Measurements from ENCODE around the gene CACNA1H.

Gene CACNA1H

DNA sequence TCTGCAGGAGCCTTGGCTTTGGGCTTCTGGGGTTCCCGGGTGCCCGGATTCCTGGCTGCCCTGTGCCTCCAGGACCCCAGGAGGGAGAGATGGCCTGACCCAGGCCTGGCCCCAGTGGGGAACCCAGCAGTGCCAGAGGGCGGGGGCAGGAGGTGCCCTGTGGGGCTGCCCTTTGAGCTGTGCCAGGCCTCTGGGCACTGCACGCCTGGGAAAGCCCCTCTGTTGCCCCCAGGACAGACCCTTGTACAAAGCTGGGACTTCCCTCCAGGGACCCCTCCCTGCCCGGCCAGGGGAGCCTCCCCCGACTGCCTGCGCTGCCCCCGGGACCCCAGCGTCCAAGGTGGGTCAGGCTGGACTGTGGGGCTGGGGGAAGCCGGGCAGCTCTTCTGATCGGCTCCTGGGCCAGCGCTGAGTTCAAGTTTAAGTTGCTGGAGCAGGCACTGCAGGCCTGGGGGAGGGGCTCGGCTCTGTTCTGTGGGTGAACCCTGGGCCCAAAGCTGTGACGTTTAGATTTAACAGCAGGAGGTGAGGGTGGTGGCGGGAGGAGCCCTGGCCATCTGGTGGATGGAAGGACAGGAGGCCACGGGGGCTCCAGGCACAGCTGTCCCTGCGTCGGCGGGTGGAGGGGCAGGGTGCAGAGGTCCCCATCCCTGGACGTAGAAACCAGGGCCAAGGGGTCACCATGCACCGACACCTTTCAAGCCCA, 29.2 kb upstream of the CACNA1H start:
- no peak for DNase-seq

GRCh38 chr16:1124291-1124690, 28.6 kb upstream of the CACNA1H start:
- no peak for DNase-seq

DNA sequence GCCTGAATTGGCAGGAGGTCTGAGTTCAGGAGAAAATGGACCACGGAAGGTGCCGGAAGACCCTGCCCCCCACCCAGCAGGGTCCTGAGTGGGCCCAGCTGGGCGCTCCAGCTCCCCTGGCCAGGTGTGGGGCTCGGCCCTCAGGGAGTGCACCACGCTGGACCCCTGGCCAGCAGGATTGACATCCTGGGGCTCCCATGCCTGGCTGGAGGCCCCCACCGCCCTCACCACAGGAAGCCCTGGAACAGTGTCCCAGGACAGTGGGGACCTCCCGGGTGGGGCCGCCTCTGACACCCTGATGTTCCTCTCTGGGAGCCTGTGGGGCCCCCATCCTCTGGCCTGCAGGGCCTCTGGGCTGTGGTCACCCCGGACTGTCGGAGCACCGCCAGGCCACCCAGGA, 28.1 kb upstream of the CACNA1H start:
- DNase-seq, result no peak

DNA sequence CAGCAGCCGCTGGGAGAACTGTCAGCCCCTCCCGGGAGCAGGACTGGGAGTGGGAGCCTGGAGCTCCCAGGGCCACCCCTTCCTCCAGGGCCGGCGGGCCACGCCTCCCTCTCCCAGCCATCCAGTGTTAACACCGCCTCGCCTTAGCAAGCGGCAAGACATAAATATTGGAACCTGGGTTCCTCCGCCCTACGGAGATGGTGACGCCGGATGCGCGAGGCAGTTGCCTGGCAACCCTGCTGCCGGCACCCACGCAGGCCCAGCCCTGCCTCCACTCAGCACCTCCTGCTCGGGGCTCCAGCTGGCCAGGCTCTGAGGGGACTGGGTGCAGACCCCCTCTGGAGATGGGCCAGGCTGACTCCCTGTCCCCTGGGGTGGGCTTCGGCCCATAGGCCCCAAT, 27.4 kb upstream of the CACNA1H start:
- no peak for DNase-seq

DNA sequence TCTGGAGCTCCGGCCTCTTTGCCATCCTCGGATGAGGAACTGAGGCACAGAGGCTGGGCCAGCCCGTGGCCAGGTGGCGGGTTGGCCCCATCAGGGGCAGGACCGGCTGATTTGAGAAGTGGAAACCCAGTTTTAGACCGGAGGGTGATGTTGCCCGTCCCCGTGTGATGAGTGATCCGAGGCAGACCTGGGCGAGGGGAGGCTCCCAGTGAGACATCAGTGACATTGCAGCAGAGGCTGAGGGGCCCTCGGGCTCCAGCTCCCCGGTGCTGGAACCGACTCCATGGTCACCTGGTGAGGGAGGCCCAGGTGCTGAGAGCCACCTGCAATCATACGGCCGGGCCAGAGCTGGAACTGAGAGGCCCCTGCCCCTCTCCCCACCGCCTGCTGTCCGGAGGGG, 26.9 kb upstream of the CACNA1H start:
- DNase-seq, result no peak

DNA sequence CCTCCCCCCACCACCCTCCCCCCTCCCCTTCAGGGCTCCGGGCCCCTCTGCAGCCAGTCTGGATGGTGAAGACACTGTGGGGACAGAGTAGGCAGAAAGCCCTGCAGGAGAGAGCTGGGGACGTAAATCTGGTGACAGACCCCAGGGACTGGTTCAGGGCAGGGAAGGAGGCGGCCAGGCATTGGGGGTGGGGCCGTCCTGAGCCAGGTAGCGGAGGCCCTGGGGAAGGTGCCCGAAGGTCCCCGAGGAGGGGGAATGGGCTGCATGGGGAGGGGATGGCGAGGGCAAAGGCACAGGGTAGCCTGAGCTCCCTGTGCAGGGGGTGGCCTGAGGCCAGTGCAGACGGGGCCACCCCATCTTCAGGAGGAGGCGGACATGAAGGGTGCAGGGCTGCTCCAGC, 26.3 kb upstream of the CACNA1H start:
- no peak for DNase-seq

DNA sequence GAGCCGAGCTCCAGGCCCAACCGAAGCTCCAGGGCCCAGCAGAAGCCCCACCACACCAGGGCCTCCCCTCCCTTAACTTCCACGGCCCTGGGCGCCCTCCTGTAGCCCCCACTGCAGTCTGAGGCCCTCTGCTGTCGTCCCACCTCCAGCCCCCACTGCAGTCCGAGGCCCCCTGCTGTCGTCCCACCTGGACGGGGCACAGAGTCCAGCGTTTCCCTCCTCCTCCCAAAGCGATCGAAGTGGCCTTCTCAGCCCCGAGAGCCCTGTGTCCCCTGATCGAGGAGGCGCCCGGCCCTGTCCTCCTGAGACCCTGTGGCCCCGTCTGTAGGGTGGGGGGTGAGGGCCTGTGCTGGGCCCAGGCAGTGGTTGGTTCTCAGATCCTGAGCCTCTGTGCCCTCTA, 25.8 kb upstream of the CACNA1H start:
- DNase-seq, result no peak

DNA sequence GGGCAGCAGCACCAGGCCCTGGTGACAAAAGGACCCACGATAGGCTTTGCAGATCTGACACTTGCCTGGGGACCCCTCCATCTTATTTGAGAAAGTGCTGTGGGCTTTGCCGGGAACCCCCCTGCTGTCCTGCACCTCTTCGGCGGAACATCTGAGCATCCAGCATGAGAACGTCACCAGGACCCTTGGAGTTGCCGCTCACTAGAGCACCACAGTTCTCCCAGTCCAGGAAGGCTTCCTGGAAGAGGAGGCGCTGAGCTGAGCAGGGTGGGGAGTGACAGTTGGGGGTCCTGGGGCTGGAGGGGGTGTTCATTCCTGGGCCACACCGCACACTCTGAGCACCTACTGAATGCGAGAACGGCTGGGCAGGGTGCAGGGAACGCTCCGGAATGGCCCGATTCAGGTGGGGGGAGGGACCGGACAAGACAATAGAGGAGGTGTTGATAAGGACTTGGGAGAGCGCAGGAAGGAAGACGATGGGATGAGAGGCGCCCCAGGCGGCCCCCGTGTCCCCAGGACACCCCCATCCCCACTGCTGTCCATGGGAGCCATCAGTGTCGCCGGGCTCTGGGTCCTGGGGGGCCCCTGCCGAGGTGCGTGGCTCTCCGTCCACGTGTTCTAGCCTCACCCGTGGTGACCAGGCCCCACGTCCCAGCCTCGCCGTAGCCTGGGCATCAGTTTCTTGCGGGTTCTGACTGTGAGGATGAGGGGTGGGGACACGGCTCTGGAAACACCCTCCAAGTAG, 24.8 kb upstream of the CACNA1H start:
- DNase-seq, result no peak

DNA sequence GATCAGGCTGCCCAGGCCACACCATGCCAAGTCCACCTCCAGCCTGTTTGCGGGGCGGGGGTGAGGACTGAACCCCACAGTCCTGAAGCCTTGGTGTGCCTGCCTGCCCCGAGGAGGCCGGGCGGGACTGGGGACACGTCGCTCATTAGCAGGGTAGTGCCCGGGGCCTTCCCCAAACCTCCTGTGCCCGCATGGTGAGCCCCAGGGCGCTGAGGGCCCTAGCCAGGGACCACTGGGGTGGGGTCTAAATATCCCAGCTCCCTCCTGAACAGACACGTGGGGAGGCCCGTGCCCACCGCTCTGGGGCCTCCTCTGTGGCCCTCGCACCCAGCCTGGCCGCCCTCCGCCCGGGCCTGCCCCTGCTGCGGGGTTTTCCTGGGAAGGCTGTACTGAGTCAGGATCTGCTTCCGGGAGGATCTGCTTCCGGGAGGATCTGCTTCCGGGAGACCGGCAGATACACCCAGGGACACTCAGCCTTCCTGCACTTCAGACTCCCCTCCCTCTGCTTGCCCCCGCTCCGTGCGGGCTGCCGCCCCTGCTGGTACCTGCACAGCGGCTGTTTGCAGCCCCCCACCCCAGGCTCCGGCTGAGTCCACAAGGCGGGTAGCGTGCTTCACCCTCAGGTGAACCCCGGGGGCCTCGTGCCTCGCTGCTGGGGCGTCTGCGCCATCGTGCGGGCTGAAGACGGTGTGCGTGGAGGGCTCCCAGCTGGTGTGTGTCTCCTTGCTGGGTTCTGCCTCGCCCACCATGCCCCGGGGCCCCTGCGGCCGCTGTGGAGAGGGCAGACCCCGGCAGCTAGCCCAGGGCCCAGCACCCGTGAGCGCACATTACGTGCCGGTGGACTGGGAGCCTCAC, 23.6 kb upstream of the CACNA1H start:
- no peak for DNase-seq

DNA sequence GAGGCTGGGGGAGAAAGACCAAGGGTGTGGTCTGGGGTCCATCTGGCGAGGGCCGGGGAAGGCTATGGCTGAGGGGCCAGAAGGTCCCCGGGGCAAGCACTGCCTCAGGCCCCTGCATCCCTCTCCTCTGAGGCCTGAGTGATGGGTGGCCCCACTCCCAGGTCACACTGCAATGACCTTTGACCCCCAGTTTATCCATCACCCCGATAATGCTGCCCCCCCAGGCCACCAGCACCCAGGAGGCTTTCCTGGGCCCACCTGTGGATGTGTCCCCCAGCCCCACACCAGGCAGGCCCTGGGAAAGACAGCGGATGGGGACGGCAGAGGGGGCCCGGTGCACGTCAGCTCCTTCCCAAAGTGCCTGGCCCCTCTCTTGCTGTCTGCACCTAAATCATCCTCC, 22.5 kb upstream of the CACNA1H start:
- DNase-seq, result no peak

DNA sequence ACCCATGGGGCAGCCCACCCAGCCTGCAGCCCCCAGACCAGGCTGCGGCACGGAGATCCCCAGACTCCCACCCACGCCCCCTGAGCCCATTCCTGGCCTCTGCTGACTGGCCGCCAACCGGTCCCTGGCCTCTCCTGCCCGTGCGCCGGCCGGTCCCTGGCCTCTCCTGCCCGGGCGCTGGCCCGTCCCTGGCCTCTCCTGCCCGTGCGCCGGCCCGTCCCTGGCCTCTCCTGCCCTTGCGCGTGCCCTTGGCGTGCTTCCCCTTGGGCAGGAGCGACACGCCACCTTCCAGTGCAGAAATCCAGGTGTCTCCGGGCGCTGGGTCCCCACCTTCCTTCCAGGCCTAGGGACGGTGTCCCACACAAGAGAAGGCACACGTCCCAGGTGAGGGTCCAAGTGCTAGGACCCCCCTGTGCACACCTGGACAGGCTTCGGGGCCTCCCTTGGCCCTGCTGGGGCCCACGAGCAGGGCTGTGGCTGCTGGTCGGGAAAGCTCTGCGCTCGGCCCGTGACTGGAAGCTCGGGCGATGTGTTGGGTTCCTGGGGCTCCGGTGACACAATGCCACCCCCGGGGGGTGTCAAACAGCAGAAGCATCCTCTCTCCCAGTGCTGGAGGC, 21.4 kb upstream of the CACNA1H start:
- no peak for DNase-seq

- no peak for DNase-seq
Observed at GRCh38 chr16:1132431-1132830, 20.5 kb upstream of the CACNA1H start.

DNA sequence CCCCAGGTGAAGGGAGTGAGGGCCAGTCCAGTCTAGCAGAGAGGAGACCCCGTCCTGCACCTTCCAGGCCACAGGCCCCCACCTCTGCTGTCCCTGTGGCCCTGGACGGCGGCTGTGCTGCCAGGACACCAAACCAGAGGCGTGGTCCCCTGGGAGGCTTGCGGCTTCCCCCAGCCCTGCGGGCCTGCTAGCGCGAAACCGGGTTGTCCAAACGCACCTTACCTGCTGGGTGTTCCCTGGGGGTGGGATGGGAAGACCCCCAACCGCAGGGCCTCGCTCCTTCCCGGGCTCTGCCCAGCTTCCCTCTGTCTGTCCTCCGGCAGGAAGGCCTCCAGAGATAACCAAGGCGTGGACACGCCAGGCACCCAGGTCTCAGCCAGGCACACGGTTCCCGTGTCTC, 19.6 kb upstream of the CACNA1H start:
- no peak for DNase-seq

DNA sequence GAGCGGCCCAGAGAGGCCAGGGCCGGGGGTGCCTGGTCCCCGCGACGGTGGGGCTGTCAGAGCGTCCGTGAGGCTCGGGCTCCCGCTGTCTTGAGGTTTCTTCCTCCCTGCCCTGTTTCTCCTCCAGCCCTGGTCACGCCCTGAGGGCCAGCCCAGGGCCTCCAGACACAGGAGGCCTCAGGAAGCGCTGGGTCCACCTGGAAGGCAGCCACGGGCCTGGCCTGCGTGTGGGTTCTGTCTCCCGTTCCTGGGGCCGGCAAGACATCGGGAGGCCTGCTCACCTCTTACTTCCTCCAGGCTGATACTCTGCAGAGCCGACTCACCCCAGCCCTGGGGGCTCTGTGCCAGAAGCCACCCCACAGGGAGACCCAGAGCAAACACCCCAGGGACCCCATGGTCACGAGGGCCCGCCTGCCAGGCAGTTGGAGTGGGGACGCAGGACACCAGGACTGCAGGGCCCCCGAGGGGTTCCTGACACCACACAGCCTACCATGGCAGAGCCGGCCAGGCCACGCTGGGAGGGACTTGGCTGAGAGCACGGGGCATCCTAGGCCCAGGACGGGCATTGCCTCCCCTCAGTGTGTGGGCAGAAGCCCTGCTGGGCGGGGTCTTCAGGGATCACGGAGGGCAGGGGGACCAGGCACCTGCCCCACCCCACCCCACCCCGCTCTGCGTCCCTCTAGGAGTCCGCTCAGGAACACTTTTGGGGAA, 18.9 kb upstream of the CACNA1H start:
- DNase-seq, result no peak

DNA sequence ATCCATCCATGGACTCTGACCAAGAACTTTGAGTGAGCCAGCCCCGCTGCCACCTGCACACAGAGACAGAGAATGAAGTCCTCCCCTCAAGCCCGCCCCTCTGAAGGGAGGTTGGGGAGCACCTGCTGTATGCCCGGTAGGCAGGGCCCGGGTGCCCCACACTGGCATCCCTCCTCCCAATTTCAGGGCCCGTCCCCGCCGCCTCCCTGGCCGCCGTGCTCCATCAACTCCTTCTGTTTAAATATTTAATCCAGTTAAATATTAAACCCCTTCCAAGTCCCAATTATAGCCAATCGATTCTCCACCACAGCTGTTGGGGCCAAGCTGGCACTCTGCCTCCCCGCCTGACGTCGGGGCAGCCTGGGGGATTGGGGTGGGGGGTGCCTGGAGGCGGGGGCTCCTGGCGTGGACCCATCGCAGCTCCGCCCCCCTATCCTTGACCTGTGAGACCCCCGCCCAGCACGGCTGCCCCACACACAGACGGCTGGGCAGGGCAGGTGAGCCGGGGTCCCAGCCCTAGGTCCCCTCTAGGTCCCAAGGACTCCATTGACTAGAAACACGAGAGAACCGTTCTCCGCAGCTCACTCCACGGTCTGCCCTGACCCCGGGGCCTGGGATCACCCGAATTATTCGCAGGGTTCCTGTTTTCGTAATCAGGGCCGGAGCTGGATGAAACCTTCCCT, 18.0 kb upstream of the CACNA1H start:
- DNase-seq, result no peak

DNA sequence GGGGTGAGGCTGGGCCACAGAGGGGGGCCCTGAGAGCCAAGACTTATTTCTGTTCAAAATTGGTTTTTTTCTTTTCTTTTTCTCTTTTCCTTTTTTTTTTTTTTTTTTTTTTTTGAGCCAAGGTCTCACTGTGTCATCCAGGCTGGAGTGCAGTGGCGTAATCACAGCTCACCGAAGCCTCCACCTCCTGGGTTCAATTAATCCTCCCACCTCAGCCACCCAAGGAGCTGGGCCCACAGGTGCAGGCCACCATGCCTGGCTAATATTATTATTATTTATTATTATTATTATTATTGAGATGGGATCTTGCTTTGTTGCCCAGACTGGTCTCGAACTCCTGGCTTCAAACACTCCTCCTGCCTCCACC, 17.5 kb upstream of the CACNA1H start:
- no peak for DNase-seq

- no peak for DNase-seq
Observed at GRCh38 chr16:1137604-1138003, 15.3 kb upstream of the CACNA1H start.

- no peak for DNase-seq
Observed at GRCh38 chr16:1140582-1141162, 12.2 kb upstream of the CACNA1H start.

DNA sequence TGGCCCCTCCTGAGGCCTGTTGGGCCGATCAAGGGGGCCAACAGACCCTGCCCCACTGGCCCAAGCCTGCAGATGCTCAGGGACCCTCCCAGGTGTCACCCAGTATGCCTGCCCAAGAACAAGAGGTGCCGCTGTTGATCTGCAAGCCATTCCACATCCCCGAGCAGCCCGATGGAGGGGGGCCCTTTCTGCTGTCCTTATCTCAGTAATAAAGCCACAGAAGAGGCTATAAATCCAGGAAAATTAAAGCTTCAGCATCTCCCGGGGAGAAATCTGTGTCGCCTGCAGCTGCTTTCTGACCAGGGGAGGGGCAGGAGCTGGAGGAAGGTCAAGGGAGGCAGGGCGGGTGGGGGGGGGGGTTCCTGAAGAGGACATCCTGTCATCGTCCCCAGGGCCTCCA, 11.7 kb upstream of the CACNA1H start:
- DNase-seq, result no peak

DNA sequence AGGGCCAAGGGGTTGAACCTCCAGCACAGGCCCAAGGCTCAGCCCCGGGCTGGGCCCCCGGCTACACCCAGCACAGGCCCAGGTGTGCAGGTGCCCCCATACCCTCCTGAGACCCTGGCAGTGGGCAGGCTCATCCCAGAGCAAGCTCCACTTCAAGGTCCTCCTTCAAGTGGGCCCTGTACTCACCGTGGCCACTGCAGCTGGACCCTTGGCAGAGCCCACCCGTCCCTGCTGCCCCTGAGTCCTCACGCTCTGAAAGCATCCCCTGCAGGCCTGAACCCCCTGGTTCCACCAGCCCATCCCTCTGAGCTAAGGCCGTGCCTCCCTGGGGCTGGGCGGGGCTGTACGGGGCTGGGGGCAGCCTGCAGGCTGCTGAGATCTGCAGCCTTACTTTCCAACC, 11.2 kb upstream of the CACNA1H start:
- DNase-seq, result no peak

- DNase-seq, result no peak
Observed at GRCh38 chr16:1142911-1143310, 10.0 kb upstream of the CACNA1H start.
